Stimulated activated effector memory CD8-positive, alpha-beta T cell treated with anti-CD3 and anti-CD28 coated beads, Interleukin-12 subunit alpha, Interleukin-12 subunit beta, amount 100 ng/mL, for 72 hours (primary cell): Measurements from ENCODE around the gene SIRT4.

ENCODE experiments used
- ATAC-seq: fragments of 150-1000 bp; cut with Tn5 transposase; 2 replicates; pipeline ENCODE4 v1.10.0; 2021
- DNase-seq, 2 donors: peaks; one replicate each; pipeline ENCODE4 v3.0.0; 2021 to 2022; ENCODE audit warnings: low spot score in 2 of 2
- H3K27ac Mint-ChIP-seq: one replicate; pipeline ENCODE4 v1.8.0; 2022; ENCODE audit warnings: mild to moderate bottlenecking, mixed read lengths
- H3K36me3 Mint-ChIP-seq: one replicate; pipeline ENCODE4 v1.8.0; 2022; ENCODE audit warnings: mild to moderate bottlenecking, mixed read lengths
- H3K4me1 Mint-ChIP-seq: one replicate; pipeline ENCODE4 v1.8.0; 2022; ENCODE audit warnings: mixed read lengths
- H3K4me3 Mint-ChIP-seq: one replicate; pipeline ENCODE4 v1.8.0; 2022; ENCODE audit warnings: mild to moderate bottlenecking, mixed read lengths
- H3K9me3 Mint-ChIP-seq: one replicate; pipeline ENCODE4 v1.8.0; 2022; ENCODE audit warnings: mixed read lengths

SIRT4 gene

DNA sequence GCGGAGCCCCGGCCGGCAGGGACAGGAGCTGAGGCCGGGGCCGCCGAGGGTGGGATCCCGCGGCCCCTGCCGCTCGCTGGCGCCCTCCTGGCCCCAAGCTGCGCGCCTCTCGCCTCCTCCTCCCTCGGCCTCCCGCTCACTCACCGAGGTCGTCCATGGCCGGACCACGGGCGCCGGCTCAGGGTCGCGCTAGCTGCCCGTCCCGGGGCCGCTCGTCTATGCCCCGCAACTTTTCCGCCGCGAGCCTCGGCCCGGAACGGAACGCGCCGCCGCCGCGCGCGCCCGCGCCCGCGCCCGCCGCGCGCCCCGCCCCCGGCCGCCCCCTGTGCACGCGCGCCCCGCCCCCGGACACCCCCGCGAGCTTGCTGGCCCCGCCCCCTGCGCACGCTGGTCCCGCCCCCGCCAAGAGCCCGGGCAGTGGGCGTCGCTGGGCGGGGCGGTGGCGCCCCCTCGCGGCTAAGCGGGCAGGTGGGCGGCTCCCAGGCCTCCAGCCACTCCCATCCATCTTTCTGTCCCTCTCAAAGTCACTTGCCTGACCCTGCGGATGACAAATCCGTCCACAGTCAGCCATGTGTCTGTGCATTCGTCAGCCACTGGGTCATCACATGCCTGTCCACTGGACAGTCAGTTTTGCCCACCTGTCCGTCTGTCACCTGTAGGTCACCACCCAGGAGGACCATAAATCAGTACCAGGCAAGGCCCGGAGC is 36.5 kb upstream of the SIRT4 start, which contains the start of gene PXN:
Gene PXN (minus strand): TSS at position 258 of the 707 bp plus-strand sequence. CDS start 101 bp downstream, at position 157.
- Mint-ChIP-seq H3K4me1 (peaks cover 49% of the 10 kb centered on the region), H3K36me3 (no peaks in the 10 kb centered on the region), H3K4me3 (peak within 1 kb of the TSS; percentile 94), H3K9me3 (no peaks in the 10 kb centered on the region), H3K27ac (peak within 1 kb of the TSS; percentile 96)
- DNase-seq = peak; percentile 94 to 97
- peak; percentile 84 for ATAC-seq

DNA sequence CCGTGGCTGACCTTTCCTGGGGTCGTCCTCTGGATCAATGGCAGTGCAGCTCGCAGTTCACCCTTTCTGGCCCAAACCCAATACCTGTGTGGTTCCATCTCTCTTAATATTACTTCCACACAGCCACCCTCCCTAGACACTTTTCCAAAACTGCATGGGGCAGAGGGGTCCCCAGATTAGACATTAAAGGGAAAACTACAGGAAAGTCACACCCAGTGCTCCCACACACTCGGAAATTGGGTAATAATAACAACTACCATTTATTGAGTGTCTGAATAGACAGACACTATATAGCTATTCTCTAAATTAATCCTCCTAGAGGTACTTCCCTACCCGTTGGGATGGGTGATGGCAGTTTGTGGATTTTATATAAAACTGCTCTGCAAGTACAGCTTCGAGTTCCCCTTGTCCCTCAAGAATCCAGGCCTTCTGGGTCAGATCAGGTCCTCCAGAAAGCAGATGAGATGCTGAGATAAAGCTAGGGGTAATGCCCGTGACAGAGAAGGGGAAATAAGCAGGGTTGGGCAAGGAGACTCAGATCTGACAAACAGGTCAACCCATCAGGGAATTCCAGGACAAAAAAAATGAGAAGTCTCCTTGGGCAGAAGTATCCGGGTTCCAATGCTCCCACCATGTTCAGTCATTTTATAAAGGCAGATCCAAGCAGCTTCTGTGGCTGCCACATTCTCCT is 35.8 kb upstream of the SIRT4 start:
- no peaks in the 10 kb centered on the region for H3K9me3 Mint-ChIP-seq
- no peak for DNase-seq
- peak overlapping the region; percentile 94 for H3K4me3 Mint-ChIP-seq
- H3K4me1 Mint-ChIP-seq = peaks cover 44% of the 10 kb centered on the region
- no peak for ATAC-seq
- H3K27ac Mint-ChIP-seq = peak overlapping the region; percentile 65
- H3K36me3 Mint-ChIP-seq = no peaks in the 10 kb centered on the region

DNA sequence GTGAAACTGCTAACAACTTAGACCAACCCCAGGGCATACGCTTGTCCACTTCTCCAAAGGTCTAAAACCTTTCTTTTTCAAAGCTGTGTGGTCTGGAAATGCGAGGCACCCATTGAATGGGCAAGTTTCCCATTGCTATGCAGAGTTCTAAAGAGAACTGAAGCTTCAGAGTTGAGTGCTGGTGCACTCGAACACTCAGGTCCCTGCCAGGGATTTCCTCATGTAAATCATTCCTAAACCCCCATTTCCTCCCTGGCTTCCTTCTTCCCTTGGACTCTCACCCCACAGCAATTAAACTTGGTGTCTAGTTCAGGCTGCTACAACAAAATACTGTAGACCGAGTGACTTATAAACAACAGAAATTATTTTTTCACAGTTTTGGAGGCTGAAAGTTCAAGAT is 34.4 kb upstream of the SIRT4 start:
- DNase-seq (no peak), ATAC-seq (no peak)
- Mint-ChIP-seq H3K9me3 (no peaks in the 10 kb centered on the region), H3K4me3 (no peak overlapping the region), H3K27ac (no peak overlapping the region), H3K4me1 (peaks cover 30% of the 10 kb centered on the region), H3K36me3 (no peaks in the 10 kb centered on the region)

DNA sequence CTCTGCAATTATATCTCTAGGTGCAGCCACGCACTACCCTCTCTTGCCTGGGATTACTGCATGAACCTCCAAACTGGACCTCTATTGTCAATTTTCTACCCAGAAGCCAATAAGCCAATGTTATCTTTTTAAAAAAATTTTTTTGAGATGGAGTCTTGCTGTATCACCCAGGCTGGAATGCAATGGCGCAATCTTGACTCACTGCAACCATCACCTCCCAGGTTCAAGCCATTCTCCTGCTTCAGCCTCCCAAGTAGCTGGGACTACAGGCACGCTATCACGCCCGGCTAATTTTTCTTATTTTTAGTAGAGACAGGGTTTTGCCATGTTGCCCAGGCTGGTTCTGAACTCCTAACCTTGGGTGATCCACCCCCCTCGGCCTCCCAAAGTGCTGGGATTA is 25.4 kb upstream of the SIRT4 start:
- Mint-ChIP-seq H3K27ac (no peak overlapping the region), H3K36me3 (peaks cover 6% of the 10 kb centered on the region), H3K9me3 (no peaks in the 10 kb centered on the region), H3K4me1 (no peaks in the 10 kb centered on the region), H3K4me3 (no peak overlapping the region)
- DNase-seq (no peak), ATAC-seq (no peak)

DNA sequence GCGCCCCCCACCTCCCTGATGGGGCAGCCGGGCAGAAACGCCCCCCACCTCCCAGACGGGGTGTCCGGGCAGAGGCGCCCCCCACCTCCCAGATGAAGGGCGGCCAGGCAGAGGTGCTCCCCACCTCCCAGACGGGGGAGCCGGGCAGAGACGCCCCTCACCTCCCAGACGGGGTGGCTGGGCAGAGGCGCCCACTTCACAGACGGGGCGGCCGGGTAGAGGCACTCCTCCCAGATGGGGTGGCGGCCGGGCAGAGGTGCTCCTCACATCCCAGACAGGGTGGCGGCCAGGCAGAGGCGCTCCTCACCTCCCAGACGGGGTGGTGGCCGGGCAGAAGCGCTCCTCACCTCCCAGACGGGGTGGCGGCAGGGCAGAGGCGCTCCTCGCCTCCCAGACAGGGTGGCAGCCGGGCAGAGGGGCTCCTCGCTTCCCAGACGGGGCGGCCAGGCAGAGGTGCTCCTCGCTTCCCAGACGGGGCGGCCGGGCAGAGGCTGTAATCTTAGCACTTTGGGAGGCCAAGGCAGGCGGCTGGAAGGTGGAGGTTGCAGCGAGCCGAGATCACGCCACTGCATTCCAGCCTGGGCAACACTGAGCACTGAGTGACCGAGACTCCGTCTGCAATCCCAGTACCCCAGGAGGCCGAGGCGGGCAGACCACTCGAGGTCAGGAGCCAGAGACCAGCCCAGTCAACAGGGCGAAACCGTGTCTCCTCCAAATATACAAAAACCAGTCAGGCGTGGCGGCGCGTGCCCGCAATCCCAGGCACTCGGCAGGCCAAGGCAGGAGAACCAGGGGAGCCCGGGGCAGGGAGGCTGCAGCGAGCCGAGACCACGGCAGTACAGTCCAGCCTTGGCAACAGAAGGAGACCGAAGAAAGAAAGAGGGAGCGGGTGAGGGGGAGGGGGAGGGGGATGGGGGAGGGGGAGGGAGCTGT is 23.7 kb upstream of the SIRT4 start:
- peaks cover 2% of the 10 kb centered on the region for H3K36me3 Mint-ChIP-seq
- no peak for DNase-seq
- H3K27ac Mint-ChIP-seq = no peak overlapping the region
- no peak overlapping the region for H3K4me3 Mint-ChIP-seq
- ATAC-seq = no peak
- no peaks in the 10 kb centered on the region for H3K9me3 Mint-ChIP-seq
- peaks cover 12% of the 10 kb centered on the region for H3K4me1 Mint-ChIP-seq

DNA sequence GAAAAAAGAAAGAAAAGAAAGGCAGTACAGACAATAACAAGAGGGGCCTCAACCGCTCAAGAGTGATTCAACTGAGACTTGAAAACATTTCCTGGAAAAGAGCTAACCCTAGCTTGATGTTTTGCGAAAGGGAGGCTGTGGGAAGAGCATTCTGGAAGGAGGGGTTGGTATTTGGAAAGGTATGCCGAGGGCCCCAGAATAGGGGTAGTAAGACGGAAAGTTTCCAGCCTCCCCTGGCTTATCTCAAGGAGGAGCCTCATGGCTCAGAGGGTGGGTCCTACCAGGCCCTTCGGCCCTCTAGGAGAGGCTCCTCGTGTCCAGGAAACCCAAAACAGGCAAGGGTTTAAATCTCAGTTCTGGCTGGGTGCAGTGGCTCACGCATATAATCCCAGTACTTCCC is 18.8 kb upstream of the SIRT4 start:
- no peaks in the 10 kb centered on the region for H3K9me3 Mint-ChIP-seq
- H3K4me3 Mint-ChIP-seq = no peak overlapping the region
- H3K4me1 Mint-ChIP-seq = peaks cover 14% of the 10 kb centered on the region
- H3K36me3 Mint-ChIP-seq = no peaks in the 10 kb centered on the region
- no peak for ATAC-seq
- DNase-seq = no peak
- H3K27ac Mint-ChIP-seq = peak overlapping the region; percentile 32

DNA sequence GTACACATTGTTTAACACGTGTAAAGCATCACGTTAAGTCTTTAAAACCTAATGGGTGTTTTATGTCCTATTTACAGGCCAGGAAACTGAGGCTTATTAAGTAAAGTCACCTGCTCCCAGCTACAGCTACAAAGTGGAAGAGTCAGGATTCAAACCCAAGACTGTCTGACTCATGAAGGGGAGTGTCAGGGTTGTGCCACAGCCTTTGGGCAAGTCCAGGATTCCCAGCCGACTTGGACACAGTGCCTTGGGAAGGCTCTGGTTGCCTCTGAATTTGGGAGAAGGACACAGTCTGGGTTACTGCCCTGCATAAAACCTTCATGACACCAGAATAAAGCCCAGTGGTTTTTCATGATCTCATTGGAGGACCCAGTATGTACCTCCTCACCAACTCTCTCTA is 17.7 kb upstream of the SIRT4 start:
- H3K36me3 Mint-ChIP-seq = no peaks in the 10 kb centered on the region
- no peak for ATAC-seq

DNA sequence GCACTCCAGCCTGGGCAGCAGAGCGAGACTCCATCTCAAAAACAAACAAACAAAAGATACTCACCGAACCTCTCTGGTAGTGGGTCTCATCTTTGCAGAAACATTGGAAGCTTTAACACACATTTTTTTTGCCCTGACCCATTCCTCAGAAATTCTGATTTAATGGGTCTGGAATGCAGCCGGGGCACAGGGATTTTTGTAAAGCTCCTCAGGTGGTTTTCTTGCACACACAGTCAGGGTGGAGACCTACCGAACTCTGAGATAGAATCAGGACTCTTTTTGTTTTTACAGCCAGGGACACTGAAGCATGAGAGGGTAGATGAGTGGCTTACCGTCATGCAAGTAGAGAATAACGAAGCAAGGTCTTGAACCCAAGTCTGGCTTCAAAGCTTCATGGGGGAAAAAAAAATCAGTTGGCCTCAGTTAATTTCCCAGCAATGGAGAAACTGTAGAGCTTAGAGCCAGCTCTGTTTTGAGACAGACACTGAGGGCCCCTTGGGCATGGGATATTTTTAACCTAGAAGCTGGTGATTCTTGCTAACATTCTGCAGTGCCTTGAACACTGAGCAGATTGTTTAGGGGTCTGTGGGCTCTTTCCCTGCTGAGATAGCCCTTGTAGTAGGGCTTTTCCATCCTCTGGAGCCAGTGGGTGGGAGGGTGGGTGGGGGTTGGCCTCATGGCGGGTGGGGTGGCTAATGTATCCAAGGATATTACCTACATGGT is 15.2 kb upstream of the SIRT4 start:
- no peak for DNase-seq
- no peak overlapping the region for H3K4me3 Mint-ChIP-seq
- no peaks in the 10 kb centered on the region for H3K9me3 Mint-ChIP-seq
- no peaks in the 10 kb centered on the region for H3K36me3 Mint-ChIP-seq
- ATAC-seq = no peak
- no peak overlapping the region for H3K27ac Mint-ChIP-seq
- H3K4me1 Mint-ChIP-seq = peaks cover 14% of the 10 kb centered on the region

More for the DNA sequence above, 17.7 kb upstream of the SIRT4 start:
- Mint-ChIP-seq H3K4me3 (no peak overlapping the region), H3K27ac (no peak overlapping the region), H3K9me3 (no peaks in the 10 kb centered on the region), H3K4me1 (peaks cover 14% of the 10 kb centered on the region)
- DNase-seq = no peak

DNA sequence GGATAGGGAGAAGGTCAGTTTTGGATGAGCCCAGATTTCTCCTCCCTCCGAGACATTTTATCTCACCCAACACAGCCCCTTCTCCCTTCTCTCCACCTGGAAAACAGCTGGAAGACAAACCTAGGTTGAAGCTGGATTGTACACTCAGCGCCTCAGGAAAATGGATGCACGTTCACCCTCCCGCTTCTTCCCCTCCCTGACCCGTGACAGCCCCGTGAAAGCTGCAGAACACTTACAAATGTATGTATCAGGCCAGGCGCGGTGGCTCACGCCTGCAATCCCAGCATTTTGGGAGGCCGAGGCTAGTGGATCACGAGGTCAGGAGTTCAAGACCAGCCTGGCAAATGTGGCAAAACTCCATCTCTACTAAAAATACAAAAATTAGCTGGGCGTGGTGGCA is 14.6 kb upstream of the SIRT4 start:
- ATAC-seq (no peak), DNase-seq (no peak)
- H3K4me1 Mint-ChIP-seq = peaks cover 11% of the 10 kb centered on the region
- no peaks in the 10 kb centered on the region for H3K9me3 Mint-ChIP-seq
- no peak overlapping the region for H3K27ac Mint-ChIP-seq
- H3K36me3 Mint-ChIP-seq = no peaks in the 10 kb centered on the region
- H3K4me3 Mint-ChIP-seq = no peak overlapping the region

DNA sequence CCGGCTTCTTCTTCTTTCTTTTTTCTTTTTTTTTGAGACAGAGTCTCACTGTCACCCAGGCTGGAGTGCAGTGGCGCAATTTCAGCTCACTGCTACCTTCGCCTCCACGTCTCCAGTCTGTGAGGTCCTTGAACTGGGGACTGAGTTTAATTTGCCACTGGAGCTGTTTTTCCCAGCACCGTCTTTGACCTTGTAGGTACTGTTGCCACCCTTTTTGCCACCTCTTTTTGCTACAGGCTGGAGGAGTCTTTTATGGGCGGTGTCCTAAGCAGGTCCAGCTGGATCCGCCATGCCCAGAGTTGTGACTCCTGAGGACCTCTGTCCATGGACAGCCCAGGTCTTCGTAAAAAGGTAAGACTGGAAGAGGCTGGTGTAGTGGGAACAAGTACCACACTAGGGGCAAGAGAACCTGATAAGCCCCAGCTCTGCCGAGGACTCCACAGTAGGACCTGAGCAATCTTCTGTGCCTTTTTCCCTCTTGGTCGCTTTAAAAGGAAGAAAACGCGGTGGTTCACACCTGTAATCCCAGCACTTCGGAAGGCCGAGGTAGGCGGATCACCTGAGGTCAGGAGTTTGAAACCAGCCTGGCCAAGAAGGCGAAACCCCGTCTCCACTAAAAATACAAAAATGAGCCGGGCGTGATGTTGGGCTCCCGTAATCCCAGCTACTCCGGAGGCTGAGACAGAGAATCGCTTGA is 11.4 kb upstream of the SIRT4 start:
- Mint-ChIP-seq H3K36me3 (no peaks in the 10 kb centered on the region), H3K4me3 (no peak overlapping the region), H3K27ac (no peak overlapping the region), H3K9me3 (no peaks in the 10 kb centered on the region), H3K4me1 (no peaks in the 10 kb centered on the region)
- ATAC-seq (no peak), DNase-seq (peak; percentile 18 to 78)

DNA sequence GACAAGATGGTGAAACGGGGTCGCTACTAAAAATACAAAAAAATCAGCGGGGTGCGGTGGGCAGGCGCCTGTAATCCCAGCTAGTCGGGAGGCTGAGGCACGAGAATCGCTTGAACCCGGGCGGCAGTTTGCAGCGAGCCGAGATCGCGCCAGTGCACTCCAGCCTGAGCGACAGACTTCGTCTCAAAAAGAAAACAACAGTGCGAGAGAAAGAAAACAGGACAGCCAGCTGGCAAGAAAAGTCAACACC is 9.8 kb upstream of the SIRT4 start:
- H3K36me3 Mint-ChIP-seq = no peaks in the 10 kb centered on the region

DNA sequence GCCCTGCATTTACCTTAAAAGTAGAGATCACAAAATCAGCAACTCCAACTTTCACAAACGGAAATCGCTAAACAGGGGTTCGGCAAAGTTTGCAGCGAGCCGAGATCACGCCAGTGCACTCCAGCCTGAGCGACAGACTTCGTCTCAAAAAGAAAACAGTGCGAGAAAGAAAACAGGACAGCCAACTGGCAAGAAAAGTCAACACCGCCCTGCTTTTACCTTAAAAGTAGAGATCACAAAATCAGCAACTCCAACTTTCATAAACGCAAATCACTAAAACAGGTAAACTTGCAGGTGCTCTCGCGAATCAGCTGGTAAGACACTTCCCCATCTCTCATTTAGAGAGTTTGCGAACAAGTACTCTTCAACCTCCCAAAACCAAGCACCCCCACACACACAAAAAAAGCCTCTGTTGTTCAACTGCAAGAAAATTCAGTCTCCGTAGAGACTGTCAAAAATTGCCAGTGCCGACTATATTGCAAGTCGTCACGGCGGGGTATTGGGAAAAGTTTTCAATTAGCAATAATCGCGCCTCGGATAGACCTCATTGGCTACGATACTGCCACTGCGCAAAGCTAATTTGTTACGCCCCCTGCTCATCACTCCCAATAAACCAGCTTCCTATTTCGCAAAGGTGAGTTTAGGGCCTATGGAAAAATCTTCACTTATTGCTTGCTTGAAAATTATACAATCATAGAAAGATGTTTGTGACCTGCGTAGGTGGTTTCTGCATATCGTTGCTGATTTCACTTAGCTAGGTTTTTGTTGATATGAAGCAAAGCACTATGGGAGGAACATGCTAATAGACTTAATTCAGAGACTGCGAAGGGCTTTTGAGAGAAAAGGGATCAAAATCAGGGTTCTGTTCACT is 9.2 kb upstream of the SIRT4 start, which contains the start of gene RNU4-1:
Gene RNU4-1 (minus strand): TSS at position 577 of the 871 bp plus-strand sequence.
- Mint-ChIP-seq H3K4me1 (no peaks in the 10 kb centered on the region), H3K27ac (no peak within 1 kb of the TSS), H3K36me3 (no peaks in the 10 kb centered on the region), H3K4me3 (no peak within 1 kb of the TSS), H3K9me3 (no peaks in the 10 kb centered on the region)
- ATAC-seq (peak; percentile 69), DNase-seq (peak; percentile 68 to 89)

More for the DNA sequence above, 9.8 kb upstream of the SIRT4 start:
- ATAC-seq (peak; percentile 5), DNase-seq (no peak)
- Mint-ChIP-seq H3K9me3 (no peaks in the 10 kb centered on the region), H3K27ac (no peak overlapping the region), H3K4me1 (no peaks in the 10 kb centered on the region), H3K4me3 (no peak overlapping the region)

DNA sequence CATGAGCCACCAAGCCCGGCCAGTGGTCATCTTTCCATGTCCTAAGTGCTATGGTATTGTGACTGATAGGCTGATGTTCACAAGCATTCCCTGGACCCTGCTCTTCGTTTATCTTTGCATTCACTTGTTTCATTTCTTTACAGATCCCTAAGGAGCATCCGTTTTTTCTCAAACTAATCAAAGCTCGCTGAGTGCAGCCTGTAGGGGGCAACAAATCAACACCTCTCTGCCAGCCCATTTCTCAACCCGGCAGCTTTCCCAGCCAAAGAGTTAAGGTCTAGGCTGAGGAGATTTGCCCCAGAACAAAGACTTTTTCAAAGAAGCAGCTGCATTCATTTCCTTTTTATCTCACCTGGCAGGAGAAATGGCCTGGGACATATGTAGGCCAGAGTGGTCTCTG is 12.1 kb downstream of the SIRT4 start:
- H3K4me3 Mint-ChIP-seq = no peak overlapping the region
- H3K27ac Mint-ChIP-seq = no peak overlapping the region
- H3K36me3 Mint-ChIP-seq = peaks cover 12% of the 10 kb centered on the region
- ATAC-seq (no peak), DNase-seq (no peak)
- no peaks in the 10 kb centered on the region for H3K9me3 Mint-ChIP-seq
- peaks cover 15% of the 10 kb centered on the region for H3K4me1 Mint-ChIP-seq

DNA sequence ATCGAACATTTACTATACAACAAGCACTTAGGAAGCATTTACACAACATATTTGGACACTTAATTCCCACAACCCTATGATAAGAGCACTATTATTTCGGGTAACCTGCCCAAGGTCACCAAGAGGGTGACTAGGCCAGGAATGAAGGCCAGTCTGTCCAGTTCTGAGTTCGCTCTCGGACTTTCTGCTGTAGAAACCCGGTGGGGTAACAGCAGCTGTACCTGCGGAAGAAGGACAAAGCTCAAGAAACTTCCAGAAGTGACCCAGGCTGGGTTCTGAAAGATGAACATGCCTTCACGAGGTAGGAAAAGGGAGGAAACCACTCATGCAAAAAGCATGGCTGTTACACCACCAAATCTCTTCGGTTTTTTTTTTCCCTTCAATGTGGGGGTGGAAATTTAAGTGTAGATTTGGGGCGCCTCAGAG is 14.7 kb downstream of the SIRT4 start:
- Mint-ChIP-seq H3K9me3 (no peaks in the 10 kb centered on the region), H3K27ac (peak overlapping the region; percentile 98), H3K36me3 (peaks cover 12% of the 10 kb centered on the region), H3K4me1 (peaks cover 15% of the 10 kb centered on the region), H3K4me3 (peak overlapping the region; percentile 91)
- DNase-seq = no peak
- no peak for ATAC-seq
